GM10248 (cell line): ENCODE results near the gene RBP7.

Experiments used
- CTCF ChIA-PET: fragments of 300-600 bp; sonication (Branson Sonifier 250); formaldehyde crosslinking; extraction: SDS; loops from one replicate; lab custom pipeline; 2021; ENCODE audit warnings: antibody characterized with exemption; lab: Yijun Ruan, JAX
- POLR2A ChIA-PET: fragments of 350-650 bp; sonication (Branson Sonifier 250); formaldehyde crosslinking; extraction: SDS; loops from one replicate; lab custom pipeline; 2020; ENCODE audit warnings: antibody characterized with exemption; lab: Yijun Ruan, JAX
- DNase-seq: peaks from one replicate; pipeline ENCODE4 v3.0.0; 2012; ENCODE audit errors: extremely low spot score
- TF ChIP-seq, protein P1 (sequence below): IDR thresholded peaks from 2 replicates; pipeline ENCODE4 v1.5.1; 2012; ENCODE audit warnings: mild to moderate bottlenecking, low read depth; ENCODE audit errors: extremely low read depth, missing control alignments, control extremely low read depth

RBP7 gene

DNA sequence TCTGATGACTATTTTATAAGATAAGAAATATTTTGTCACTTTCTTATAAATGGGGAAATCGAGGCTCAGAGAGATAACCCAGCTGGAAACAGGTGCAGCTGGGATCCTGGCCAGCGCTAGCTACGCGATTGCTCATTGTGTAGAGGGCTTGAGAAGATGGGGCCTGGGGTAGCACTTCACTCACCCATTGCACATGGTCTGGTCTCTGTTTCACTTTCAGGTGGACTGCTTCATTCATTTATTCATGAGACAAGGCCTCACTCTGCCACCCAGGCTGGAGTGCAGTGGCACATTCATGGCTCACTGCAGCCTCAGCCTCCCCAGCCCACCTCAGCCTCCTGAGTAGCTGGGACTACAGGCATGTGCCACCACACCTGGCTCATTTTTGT lies 59.6 kb downstream of the RBP7 start:
- CTCF ChIA-PET: interaction anchor here (1.2 kb wide), 1 partner anchor 438 kb away, joined by 3 read pairs; no protein-coding TSS in a partner anchor

DNA sequence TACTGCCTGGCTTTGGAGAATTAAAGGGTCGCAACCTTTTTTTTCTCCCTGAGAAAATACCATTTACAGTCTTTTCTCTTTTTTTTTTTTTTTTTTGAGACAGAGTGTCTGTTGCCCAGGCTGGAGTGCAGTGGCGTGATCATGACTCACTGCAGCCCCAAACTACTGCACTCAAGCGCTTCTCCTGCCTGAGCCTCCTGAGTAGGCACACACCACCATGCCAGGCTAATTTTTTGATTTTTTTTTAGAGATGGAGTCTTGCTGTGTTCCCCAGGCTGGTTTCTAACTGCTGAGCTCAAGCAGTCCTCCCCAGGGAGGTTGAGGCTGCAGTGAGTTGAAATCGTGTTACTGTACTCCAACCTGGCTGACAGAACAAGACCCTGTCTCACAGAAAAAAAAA lies 60.3 kb downstream of the RBP7 start:
- POLR2A ChIA-PET: no interaction called here
- TF ChIP-seq, protein P1, sequence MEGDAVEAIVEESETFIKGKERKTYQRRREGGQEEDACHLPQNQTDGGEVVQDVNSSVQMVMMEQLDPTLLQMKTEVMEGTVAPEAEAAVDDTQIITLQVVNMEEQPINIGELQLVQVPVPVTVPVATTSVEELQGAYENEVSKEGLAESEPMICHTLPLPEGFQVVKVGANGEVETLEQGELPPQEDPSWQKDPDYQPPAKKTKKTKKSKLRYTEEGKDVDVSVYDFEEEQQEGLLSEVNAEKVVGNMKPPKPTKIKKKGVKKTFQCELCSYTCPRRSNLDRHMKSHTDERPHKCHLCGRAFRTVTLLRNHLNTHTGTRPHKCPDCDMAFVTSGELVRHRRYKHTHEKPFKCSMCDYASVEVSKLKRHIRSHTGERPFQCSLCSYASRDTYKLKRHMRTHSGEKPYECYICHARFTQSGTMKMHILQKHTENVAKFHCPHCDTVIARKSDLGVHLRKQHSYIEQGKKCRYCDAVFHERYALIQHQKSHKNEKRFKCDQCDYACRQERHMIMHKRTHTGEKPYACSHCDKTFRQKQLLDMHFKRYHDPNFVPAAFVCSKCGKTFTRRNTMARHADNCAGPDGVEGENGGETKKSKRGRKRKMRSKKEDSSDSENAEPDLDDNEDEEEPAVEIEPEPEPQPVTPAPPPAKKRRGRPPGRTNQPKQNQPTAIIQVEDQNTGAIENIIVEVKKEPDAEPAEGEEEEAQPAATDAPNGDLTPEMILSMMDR: no peak
- CTCF ChIA-PET: interaction anchor here (1.2 to 1.8 kb wide), 2 partner anchors 10 to 437 kb away, joined by 3 to 5 read pairs; no protein-coding TSS in a partner anchor
- DNase-seq: no peak

More for the DNA sequence above, 59.6 kb downstream of the RBP7 start:
- TF ChIP-seq, protein P1: no peak
- POLR2A ChIA-PET: no interaction called here
- peak; percentile 40 for DNase-seq

DNA sequence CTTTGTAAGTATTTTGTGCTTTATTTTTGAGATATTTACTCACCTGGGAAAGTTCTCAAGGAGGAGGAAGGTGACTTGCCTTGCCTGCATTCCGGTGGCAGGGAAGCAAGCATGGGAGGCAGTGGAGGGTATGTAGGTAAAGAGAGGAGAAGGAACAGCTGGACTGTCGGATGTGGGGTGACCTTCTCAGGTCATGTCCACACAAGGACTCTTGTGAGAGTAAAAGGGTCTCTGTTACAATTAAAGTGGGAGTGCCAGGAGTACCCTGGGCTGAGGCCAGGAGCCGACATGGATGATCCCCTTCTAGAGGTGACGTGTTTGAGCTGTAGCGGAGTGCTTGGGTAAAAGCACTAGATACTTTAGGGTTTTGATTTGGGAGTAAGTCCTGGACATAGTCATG lies 60.8 kb downstream of the RBP7 start:
- ChIA-PET POLR2A (no interaction called here), CTCF (interaction anchor here (1.3 to 1.8 kb wide), 2 partner anchors 9 to 11 kb away, joined by 3 to 5 read pairs; no protein-coding TSS in a partner anchor)
- no peak for DNase-seq
- TF ChIP-seq, protein P1: no peak

DNA sequence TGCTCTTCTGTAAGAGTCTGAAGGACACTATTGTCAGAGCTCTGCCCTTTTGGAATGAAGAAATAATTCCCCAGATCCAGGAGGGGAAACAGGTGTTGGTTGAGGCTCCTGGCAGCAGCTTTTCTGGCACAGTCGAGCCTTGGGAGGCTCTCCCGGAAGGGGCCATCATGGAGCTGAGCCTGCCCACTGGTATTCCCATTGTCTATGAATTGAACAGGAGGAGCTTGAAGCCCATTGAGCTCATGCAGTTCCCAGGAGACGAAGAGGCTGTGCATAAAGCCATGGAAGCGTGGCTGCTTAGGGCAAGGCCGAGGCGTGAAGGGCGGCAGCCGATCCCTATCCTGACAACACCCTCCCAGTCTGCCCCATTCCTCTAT lies 62.3 kb downstream of the RBP7 start:
- ChIA-PET POLR2A (no interaction called here), CTCF (interaction anchor here (1.3 to 2.8 kb wide), 3 partner anchors 7 to 12 kb away, joined by 3 to 8 read pairs (median 5); no protein-coding TSS in a partner anchor)
- no peak for DNase-seq
- TF ChIP-seq, protein P1: no peak

DNA sequence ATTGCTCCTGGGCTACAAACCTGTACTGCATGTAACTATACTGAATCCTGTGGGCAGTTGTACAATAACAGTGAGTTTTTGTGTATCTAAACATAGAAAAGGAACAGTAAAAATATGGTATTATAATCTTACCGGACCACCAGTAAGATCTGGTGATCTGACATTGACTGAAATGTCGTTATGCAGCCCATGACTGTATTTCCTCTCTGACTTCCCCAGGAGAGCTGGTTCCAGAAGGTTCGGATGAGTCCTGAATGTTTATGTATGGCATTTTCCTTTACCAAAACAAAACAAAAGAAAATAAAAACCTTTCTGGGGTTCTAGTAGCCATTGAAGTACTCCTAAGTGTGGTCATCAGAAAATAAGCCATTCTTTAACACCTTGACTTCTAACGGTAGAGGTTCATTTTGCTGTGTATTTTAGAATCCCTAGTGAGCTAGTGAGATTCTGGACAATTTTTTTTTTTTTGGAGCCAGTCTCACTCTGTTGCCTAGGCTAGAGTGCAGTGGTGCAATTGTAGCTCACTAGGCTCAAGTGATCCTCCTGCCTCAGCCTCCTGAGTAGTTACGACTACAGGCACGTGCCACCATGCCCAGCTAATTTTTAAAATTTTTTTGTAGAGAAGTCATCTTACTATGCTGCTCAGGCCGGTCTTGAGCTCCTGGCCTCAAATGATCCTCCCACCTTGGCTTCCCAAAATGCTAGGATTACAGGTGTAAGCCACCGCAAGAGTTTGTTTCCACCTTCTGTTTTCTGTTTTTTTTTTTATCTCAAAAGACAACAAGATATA lies 63.5 kb downstream of the RBP7 start:
- CTCF ChIA-PET: interaction anchor here (0.7 to 2.8 kb wide), 3 partner anchors 9 to 79 kb away, joined by 3 to 8 read pairs (median 3); no protein-coding TSS in a partner anchor
- DNase-seq: no peak
- TF ChIP-seq, protein P1: no peak
- POLR2A ChIA-PET: no interaction called here

DNA sequence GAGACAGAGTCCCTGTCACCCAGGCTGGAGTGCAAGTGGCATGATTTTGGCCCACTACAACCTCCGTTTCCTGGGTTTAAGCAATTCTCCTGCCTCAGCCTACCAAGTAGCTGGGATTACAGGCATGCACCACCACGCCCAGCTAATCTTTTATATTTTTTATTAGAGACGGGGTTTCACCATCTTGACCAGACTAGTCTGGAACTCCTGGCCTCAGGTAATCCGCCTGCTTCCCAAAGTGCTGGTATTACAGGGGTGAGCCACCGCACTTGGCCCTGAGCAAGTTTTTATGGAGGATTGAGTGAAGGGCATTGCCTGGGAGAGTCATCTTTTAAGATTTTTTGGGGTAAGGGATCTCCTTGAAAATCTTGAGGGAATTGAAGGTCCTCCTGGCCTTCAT lies 64.2 kb downstream of the RBP7 start:
- TF ChIP-seq, protein P1: no peak
- no peak for DNase-seq
- POLR2A ChIA-PET: no interaction called here
- CTCF ChIA-PET: interaction anchor here (1.4 to 2.8 kb wide), 2 partner anchors 10 kb away, joined by 3 to 8 read pairs; no protein-coding TSS in a partner anchor
